CD4-positive, alpha-beta T cell (primary cell): ENCODE data around the gene KCTD7. TPM values are rescaled to one million over a fixed set of nuclear protein-coding genes. Genes with fewer than 3 reads are reported as not detected.
"Not testable (repeated sequence)": the region's sequence is repeated elsewhere in the genome, so short reads cannot be mapped to it uniquely, and the experiment has no call there.

Source experiments
- ATAC-seq: fragments of 200-7000 bp; cut with Tn5 transposase; one replicate; pipeline ENCODE4 v1.10.0; 2022; ENCODE audit warnings: mild to moderate bottlenecking; ENCODE audit not compliant: poor library complexity
- CTCF ChIA-PET: fragments of 350-600 bp; sonication (Branson Sonifier 250); formaldehyde crosslinking; loops from one replicate; lab custom pipeline; 2021; ENCODE audit warnings: antibody characterized with exemption, inconsistent platforms; lab: Charles Lee
- POLR2A ChIA-PET: fragments of 350-600 bp; sonication (Branson Sonifier 250); formaldehyde crosslinking; loops from one replicate; lab custom pipeline; 2021; ENCODE audit warnings: antibody characterized with exemption, inconsistent platforms; lab: Charles Lee
- DNase-seq, 14 experiments: peaks; one replicate each; pipeline ENCODE4 v3.0.0-alpha.2; 2013 to 2020; ENCODE audit warnings: mixed read lengths in 2 of 14
- H3K27ac ChIP-seq, 2 donors: one replicate each; pipeline versions ENCODE4 v1.5.1 to v1.7.0; 2013; ENCODE audit warnings: low read length in 2 of 2, low read depth in 1 of 2, mild to moderate bottlenecking in 1 of 2
- H3K27me3 ChIP-seq, 2 experiments: 1 replicate in 1 of 2; 2 replicates in 1 of 2; pipeline versions ENCODE4 v1.6.1 to v1.7.0; 2013; ENCODE audit warnings: low read length in 2 of 2, control low read depth in 1 of 2, mild to moderate bottlenecking in 1 of 2, moderate library complexity in 1 of 2; ENCODE audit not compliant: insufficient read depth in 2 of 2, control insufficient read depth in 1 of 2
- H3K36me3 ChIP-seq: one replicate; pipeline ENCODE4 v1.6.1; 2013; ENCODE audit warnings: low read length, control low read depth; ENCODE audit not compliant: insufficient read depth
- H3K4me1 ChIP-seq: one replicate; pipeline ENCODE4 v1.6.1; 2013; ENCODE audit warnings: low read length, control low read depth; ENCODE audit not compliant: insufficient read depth
- H3K4me3 ChIP-seq: one replicate; pipeline ENCODE4 v1.5.1; 2013; ENCODE audit warnings: mild to moderate bottlenecking, low read length, moderate library complexity
- H3K9me3 ChIP-seq, 2 experiments: 1 replicate in 1 of 2; 2 replicates in 1 of 2; pipeline versions ENCODE4 v1.6.1 to v1.7.0; 2013; ENCODE audit warnings: low read length in 2 of 2, mild to moderate bottlenecking in 2 of 2, control low read depth in 1 of 2, moderate library complexity in 1 of 2; ENCODE audit not compliant: control insufficient read depth in 1 of 2, insufficient read depth in 1 of 2
- H3K27ac Mint-ChIP-seq: one replicate; pipeline ENCODE4 v1.8.0; 2020; ENCODE audit warnings: mixed read lengths
- H3K27me3 Mint-ChIP-seq: one replicate; pipeline ENCODE4 v1.8.0; 2021; ENCODE audit warnings: mixed read lengths
- H3K36me3 Mint-ChIP-seq: one replicate; pipeline ENCODE4 v1.8.0; 2021; ENCODE audit warnings: low read depth, mixed read lengths
- H3K4me1 Mint-ChIP-seq: one replicate; pipeline ENCODE4 v1.8.0; 2021; ENCODE audit warnings: low read depth, mixed read lengths
- H3K4me3 Mint-ChIP-seq: one replicate; pipeline ENCODE4 v1.8.0; 2020; ENCODE audit warnings: mild to moderate bottlenecking, mixed read lengths
- H3K9me3 Mint-ChIP-seq: one replicate; pipeline ENCODE4 v1.8.0; 2020; ENCODE audit warnings: mixed read lengths
- intact Hi-C, 2 experiments: fragments of 100-400 bp; cut with DNase I in 1 of 2; cut with micrococcal nuclease in 1 of 2; formaldehyde crosslinking; loops; one replicate each; pipeline versions ENCODE4 v1.15.1 to v1.9.0; 2023 to 2025; cut with DNase I, micrococcal nuclease
- polyA plus RNA-seq, 2 donors: library from polyadenylated mRNA; unstranded; fragments of 120-200 nt; gene quantifications; one replicate each; pipeline ENCODE4 v1.2.1, GENCODE V29; 2013
- total RNA-seq, 174 experiments: library from RNA in 2 of 174; stranded (reverse) in 2 of 174; gene quantifications; one replicate each; pipeline ENCODE4 v1.2.3 and lab custom pipeline; 2021 to 2026
- TF ChIP-seq, protein P1 (sequence below): fragments of 200-600 bp; IDR thresholded peaks from one replicate; pipeline ENCODE4 v1.8.0; 2022; ENCODE audit warnings: antibody characterized with exemption, mild to moderate bottlenecking

KCTD7 gene
- total RNA-seq (10 to 100 TPM; 15.2 TPM), total RNA-seq (lab: John Stamatoyannopoulos, UW) (1.9 to 124 (median 31.0) reads per million in 172 experiments)
- 31.8 TPM for polyA plus RNA-seq (2013, experiment 1 of 2)
- 20.7 TPM for polyA plus RNA-seq (2013, experiment 2 of 2)

DNA sequence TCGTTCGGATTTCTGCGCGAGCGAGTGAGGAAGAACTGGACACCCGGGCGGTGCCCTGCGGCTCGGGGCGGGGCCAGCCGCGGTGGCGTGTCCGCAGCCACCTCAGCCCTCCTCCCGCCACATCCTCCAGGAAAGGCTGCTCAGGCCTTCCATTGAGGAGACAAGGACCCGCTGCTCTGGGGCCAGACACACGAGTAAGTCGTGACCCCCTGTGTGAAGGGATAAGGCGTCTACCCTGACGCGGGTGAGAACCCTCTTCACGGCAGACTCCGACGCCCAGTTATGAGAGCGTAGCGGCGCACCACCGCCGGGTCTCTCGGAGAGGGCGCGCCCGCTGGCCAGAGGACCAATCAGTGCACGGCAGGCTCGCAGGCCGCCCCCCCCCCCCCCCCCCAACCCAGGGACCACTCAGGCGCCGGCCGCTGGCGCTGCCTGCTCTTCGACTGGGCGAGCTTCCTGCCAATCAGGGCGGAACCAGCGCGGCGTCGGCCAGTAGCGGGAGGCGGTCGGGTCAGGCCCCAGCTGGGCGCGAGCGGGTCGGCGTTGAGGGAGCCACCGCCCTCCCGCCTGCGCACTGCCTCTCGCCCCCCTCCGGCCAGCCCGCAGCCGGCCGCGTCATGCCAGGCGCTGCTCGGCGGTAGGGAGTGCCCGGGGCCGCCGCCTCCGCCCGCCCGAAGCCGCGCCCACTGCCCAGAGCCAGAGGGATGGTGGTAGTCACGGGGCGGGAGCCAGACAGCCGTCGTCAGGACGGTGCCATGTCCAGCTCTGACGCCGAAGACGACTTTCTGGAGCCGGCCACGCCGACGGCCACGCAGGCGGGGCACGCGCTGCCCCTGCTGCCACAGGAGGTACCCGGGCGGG, at the start of gene KCTD7:
KCTD7 (plus strand) TSS at position 521 of the 861 bp plus-strand sequence; CDS start at position 705, 184 bp downstream.
- H3K9me3 ChIP-seq = no peaks in the 10 kb centered on the region
- H3K27me3 ChIP-seq = no peaks in the 10 kb centered on the region
- peak within 1 kb of the TSS; percentile 81 to 88 for H3K27ac ChIP-seq
- Mint-ChIP-seq H3K4me1 (peaks cover 50% of the 10 kb centered on the region), H3K4me3 (peak within 1 kb of the TSS; percentile 92), H3K27me3 (no peaks in the 10 kb centered on the region), H3K36me3 (peaks cover 22% of the 10 kb centered on the region), H3K27ac (peak within 1 kb of the TSS; percentile 91), H3K9me3 (no peaks in the 10 kb centered on the region)
- intact Hi-C loops = loop anchor here (1.0 to 10.0 kb wide), 4 partner anchors 26 to 289 kb away; no protein-coding TSS in a partner anchor
- peak; percentile 84 to 98 (median 93) for DNase-seq
- no peaks in the 10 kb centered on the region for H3K36me3 ChIP-seq
- ChIA-PET POLR2A (interaction anchor here (0.5 to 2.2 kb wide), 15 partner anchors 9 to 367 kb away, joined by 3 to 35 read pairs (median 5); partner anchors contain the start of genes RABGEF1, SBDS and TMEM248), CTCF (interaction anchor here (1.0 kb wide), 1 partner anchor 36 kb away, joined by 3 read pairs; no protein-coding TSS in a partner anchor)
- ATAC-seq = peak; percentile 90
- peaks cover 54% of the 10 kb centered on the region for H3K4me1 ChIP-seq
- H3K4me3 ChIP-seq = peak within 1 kb of the TSS; percentile 75
- TF ChIP-seq, protein P1, sequence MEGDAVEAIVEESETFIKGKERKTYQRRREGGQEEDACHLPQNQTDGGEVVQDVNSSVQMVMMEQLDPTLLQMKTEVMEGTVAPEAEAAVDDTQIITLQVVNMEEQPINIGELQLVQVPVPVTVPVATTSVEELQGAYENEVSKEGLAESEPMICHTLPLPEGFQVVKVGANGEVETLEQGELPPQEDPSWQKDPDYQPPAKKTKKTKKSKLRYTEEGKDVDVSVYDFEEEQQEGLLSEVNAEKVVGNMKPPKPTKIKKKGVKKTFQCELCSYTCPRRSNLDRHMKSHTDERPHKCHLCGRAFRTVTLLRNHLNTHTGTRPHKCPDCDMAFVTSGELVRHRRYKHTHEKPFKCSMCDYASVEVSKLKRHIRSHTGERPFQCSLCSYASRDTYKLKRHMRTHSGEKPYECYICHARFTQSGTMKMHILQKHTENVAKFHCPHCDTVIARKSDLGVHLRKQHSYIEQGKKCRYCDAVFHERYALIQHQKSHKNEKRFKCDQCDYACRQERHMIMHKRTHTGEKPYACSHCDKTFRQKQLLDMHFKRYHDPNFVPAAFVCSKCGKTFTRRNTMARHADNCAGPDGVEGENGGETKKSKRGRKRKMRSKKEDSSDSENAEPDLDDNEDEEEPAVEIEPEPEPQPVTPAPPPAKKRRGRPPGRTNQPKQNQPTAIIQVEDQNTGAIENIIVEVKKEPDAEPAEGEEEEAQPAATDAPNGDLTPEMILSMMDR = no peak

DNA sequence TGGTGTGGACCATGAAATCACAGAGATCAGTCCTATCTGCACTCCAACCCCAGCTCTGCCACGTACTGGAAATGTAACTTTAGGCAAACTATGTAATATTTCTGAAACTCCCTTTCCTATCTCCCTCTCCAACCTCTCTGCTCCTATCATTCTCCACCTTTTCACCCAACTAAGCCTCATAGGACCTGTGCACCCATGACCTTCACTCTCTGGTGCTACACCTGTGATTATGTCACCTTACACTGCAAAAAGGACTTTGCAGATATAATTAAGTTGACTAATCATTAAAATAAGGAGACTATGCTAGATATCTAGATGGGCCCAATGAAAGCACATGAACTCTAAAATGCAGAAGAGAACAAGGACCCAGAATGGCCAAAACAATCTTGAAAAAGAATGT, 48.3 kb upstream of the KCTD7 start:
- H3K4me3 ChIP-seq, ATAC-seq, H3K27me3 ChIP-seq, H3K9me3 Mint-ChIP-seq, POLR2A ChIA-PET, H3K27ac ChIP-seq, H3K4me3 Mint-ChIP-seq, intact Hi-C loops, H3K27ac Mint-ChIP-seq, H3K27me3 Mint-ChIP-seq, DNase-seq, H3K9me3 ChIP-seq, CTCF ChIA-PET: not testable (repeated sequence)
- peaks cover 28% of the 10 kb centered on the region for H3K36me3 ChIP-seq
- peaks cover 62% of the 10 kb centered on the region for H3K4me1 Mint-ChIP-seq
- H3K4me1 ChIP-seq = peaks cover 14% of the 10 kb centered on the region
- peaks cover 61% of the 10 kb centered on the region for H3K36me3 Mint-ChIP-seq

DNA sequence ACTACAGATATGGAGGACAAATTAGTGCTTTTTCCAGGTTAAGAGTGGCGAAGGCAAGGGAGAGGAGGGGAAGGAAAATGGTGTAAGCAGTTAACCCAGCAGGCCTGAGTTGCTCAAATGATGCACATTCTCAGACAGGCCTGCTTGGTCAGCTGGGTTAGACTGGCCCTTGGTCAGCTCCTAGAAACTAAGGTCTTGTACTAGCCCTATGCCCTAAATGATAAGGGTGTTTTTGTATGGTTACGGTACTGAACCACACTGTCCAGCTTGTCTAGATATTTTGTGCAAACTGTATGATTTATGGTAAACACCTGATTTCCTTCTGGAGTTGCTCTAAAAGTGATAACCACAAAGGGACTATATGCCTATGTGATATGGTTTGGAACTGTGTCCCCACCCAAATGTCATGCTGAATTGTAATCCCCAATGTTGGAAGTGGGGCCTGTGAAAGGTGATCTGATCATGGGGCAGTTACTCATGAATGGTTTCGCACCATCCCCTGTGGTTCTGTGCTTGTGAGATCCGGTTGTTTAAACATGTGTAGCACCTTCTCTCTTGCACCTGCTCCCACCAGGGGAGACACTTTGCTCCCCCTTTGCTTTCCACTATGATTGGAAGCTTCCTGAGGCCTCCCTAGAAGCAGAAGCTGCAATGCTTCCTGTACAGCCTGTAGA, 45.7 kb upstream of the KCTD7 start:
- H3K27ac ChIP-seq, POLR2A ChIA-PET, H3K9me3 Mint-ChIP-seq, H3K4me3 Mint-ChIP-seq, H3K27ac Mint-ChIP-seq, H3K4me1 ChIP-seq, H3K9me3 ChIP-seq, H3K4me3 ChIP-seq, ATAC-seq, intact Hi-C loops, CTCF ChIA-PET, H3K27me3 Mint-ChIP-seq, H3K27me3 ChIP-seq, DNase-seq: not testable (repeated sequence)
- H3K4me1 Mint-ChIP-seq = peaks cover 62% of the 10 kb centered on the region
- H3K36me3 Mint-ChIP-seq = peaks cover 59% of the 10 kb centered on the region
- peaks cover 25% of the 10 kb centered on the region for H3K36me3 ChIP-seq
